ENCODE data around the gene ZNF81.
"Not testable (repeated sequence)": the region's sequence is repeated elsewhere in the genome, so short reads cannot be mapped to it uniquely, and the experiment has no call there.

ZNF81 gene

DNA sequence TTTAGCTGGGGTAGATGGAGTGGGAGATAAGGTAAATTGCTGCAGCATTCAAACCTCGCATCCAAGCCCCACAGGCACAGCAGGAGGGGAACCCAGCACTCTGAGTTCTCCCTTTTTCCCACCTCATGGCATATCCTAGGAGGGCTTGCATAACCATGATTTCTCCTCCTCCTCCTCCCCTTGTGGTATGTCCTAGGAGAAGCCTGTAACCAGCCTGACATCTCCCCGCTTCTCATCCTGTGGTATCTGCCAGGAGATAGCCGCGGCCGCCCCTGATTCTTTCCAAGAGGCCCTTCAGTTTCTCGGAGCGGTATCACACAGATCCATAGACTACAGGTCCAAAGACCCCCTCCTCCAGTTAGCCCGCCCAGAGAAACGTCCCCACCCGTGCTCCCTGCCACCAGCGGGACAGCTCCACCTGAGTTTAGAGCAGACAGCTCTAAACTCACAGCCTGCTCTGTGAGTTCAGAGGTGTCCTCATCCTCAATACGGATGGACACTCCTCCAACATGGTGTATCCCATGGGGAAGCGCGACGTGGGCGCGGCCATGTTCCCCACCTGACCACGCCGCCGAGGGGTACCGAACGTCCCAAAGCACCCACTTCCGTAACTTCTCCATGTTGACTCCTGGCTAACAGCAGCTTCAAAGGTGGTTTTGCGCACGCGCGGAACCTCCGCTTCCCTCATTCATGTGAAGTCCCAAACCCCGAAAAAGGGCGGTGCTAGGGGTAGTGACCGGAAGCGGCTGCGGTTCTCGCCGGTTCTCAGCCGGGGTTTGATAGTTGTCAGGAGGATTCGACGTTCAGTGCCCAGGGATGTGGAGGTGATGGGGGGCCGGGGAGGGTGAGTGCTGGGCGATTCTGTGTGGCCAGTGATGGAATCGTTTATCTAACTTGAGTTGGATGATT lies at the start of gene ZNF81:
Gene ZNF81, plus strand, starts transcription at position 739 of the 909 bp plus-strand sequence. CDS start 9,366 bp downstream, outside the sequence.
- DNase-seq (ENCODE audit: low read depth in 2 of 2, low spot score in 1 of 2), result peak; percentile 77 to 84

DNA sequence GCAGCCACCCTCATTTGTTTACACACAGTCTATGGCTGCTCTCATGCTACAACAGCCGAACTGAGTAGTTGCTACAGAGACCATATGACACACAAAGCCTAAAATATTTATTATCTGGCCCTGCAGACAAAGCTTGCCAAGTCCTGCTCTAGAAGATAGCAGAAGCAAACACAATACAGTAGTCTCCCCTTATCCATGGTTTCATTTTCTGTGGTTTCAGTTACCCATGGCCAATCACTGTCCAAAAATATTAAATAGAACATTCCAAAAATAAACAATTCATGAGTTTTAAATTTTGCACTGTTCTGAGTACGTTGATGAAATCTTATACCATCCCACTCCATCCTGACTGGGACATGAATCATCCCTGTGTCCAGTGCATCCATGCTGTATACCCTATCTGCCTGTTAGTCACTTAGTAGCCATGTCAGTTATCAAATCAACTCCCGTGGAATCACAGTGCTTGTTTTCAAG lies 40.2 kb upstream of the ZNF81 start:
- no peak for DNase-seq (ENCODE audit: low read depth in 2 of 2, low spot score in 1 of 2)

DNA sequence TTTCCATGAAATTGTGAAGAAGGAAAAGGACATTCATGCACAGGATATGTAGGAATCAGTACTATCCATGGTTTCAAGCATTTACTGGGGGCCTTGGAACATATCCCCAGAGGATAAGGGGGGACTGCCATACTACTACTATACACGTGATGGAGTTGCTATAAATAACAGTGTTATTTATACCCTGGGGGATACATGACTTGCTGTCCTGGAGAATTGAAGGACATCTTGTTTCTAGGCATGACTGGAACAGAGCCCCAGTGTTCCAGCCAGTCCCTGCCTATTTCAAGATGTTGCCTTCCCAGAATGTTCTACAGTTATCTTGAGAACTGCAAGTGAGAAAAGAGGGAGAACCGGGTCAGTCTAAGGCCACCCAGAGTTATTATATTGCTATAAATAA lies 39.6 kb upstream of the ZNF81 start:
- no peak for DNase-seq (ENCODE audit: low read depth in 2 of 2, low spot score in 1 of 2)

DNA sequence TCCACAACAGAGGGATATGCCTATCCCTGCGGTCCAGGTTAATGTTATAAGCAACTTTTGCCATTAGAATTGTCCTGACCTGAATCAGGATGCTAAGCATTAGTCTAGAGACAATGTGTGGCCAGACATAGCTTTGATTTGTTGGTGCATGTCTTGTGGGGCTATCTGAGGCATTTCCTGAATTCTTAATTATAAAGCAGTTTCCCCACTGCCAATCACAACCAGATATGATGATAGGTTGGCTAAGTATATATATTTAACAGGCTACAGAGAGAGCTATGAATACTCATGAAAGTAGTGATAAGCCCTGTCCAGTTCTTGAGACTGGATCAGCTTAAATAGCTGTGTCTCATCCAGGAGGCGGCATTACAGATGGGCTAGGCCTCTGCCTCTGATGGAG lies 37.8 kb upstream of the ZNF81 start:
- no peak for DNase-seq (ENCODE audit: low read depth in 2 of 2, low spot score in 1 of 2)

DNA sequence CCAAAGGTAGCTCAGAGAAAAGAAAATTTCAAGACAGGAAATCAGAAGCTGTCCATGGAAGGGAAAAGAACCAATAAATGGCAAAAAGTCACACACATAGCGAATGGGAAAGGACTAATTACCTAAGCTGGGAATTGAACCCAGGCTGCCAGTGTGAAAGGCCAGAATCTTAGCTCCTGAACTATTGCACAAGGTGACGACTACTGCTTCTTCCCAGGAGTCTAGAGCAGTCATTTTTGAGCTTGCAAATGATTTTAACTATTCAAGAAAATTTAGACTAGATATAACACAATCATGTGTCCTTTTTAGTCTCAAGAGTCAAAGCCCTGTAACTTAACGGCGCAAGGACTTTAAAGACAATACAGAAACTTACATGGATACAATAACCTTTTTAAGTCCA lies 34.1 kb upstream of the ZNF81 start:
- DNase-seq (ENCODE audit: low read depth in 2 of 2, low spot score in 1 of 2), result no peak

- DNase-seq (ENCODE audit: low read depth in 2 of 2, low spot score in 1 of 2), result not testable (repeated sequence)
Observed at GRCh38 chrX:47803103-47803502, 33.6 kb upstream of the ZNF81 start.

DNA sequence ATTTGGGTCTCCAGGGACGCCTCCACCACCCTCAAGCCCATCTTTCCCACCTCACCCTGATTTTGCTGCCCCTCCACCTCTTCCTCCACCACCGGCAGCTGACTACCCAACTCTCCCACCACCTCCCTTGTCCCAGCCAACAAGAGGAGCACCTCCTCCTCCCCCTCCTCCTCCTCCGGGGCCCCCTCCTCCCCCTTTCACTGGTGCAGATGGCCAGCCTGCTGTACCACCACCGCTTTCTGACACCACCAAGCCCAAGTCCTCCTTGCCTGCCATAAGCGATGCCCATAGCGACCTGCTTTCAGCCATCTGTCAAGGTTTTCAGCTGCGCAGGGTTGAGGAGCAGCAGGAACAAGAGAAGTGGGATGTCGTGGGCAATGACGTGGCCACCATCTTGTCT lies 32.4 kb upstream of the ZNF81 start:
- DNase-seq (ENCODE audit: low read depth in 2 of 2, low spot score in 1 of 2), result no peak

- not testable (repeated sequence) for DNase-seq (ENCODE audit: low read depth in 2 of 2, low spot score in 1 of 2)
Observed at GRCh38 chrX:47805844-47806243, 30.9 kb upstream of the ZNF81 start.

DNA sequence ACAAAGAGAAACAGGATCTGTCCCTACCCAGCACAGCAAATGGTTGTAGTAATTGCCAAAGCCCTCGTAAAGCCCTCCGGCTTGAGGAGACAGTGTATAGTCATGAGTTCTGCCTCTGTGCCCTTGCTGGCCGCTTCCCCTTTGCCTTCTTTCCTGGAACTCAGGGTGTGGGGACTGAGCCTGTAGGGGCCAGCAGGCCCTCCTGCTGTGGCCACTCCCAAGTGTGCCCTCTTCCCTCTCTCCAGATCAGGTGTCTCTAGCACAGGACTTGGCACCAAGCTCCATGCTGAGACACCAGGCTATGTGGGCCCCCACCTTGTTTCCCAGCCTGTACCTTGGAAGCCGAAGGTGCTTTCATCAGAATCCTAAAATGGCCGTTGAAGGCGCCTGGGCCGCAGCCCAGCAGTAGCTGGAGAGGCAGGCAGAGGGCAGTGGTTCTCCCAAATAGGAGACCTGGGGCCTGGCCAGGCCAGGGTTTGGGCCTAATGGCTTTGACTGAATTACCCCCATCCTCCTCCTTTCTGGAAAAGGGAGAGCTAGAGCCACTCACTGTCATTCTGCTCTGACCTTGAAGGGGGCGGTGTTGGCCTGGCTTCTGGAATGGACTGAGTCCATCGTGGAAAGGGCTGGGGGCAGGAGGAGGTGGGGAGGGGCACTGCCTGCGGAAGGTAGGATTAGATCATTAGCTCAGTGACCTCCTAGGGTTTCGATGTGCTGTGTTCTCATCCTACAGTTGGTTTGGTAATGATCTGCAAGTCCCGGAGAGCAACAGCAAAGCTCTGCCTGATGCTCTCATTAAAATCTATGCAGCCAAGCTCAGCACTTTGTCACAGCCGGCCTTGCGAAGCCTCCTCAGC lies 30.1 kb upstream of the ZNF81 start:
- DNase-seq (ENCODE audit: low read depth in 2 of 2, low spot score in 1 of 2), result not testable (repeated sequence)

DNA sequence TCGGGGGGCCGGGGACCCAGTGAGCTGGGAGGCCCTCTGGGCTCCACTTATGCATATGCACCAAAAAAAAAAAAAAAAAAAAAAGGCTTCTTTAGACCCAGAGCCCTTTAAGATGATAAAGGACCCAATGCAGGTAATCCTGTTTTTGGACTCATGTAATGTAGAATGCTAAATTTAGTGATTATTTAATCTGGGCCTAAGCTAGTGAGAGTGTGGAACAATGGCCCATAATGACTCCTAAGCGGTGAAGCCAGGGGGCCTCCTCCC lies 29.5 kb upstream of the ZNF81 start:
- not testable (repeated sequence) for DNase-seq (ENCODE audit: low read depth in 2 of 2, low spot score in 1 of 2)

GRCh38 chrX:47807548-47807947 lies 29.2 kb upstream of the ZNF81 start:
- no peak for DNase-seq (ENCODE audit: low read depth in 2 of 2, low spot score in 1 of 2)

- DNase-seq (ENCODE audit: low read depth in 2 of 2, low spot score in 1 of 2), result no peak
Observed at GRCh38 chrX:47808904-47809788, 27.6 kb upstream of the ZNF81 start.

GRCh38 chrX:47814851-47815250 lies 21.9 kb upstream of the ZNF81 start:
- DNase-seq (ENCODE audit: low read depth in 2 of 2, low spot score in 1 of 2), result no peak

DNA sequence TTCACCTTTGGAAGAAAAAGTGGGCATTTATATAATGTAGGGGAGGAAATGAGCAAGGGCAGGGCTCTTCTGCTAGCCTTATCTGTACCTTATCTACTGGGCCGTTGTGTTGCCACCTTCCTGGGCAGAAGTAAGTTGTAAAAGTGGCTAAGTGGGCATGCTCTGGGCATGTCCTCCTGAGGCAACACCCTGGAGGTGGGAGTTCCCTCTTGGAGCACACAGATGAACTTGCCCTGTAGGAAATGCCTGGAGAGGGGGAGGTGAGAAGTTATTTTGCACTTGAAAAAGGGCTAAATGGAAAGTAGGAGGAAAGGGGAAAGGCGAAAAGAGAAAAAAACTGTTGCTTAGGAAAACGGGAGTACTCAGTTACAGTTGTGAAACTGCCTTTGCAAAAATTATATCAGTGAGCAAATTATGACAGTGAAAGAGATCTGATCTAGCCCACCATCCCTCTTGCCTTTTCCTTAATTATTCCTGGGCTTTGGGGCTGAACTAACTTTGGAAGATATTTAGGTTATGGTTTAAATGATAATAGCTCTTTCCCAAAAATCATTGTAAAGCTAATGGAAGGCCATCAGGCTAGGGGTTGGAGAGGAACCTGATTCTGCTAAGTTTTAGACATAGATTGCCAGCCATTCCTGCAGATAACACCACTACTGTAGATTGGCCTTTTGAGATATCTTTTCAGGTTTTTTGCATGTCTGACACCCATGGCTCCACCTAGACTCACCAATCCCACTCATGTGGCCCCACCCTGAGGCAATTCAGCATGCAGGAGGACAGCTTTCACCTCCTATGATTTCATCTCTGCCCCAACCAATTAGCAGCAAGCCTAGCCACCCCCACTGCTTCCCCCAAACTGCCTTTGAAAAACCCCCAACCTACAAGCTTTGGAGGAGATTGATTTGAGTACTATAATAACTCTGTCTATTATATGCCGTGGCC lies 20.5 kb upstream of the ZNF81 start:
- DNase-seq (ENCODE audit: low read depth in 2 of 2, low spot score in 1 of 2), result no peak

DNA sequence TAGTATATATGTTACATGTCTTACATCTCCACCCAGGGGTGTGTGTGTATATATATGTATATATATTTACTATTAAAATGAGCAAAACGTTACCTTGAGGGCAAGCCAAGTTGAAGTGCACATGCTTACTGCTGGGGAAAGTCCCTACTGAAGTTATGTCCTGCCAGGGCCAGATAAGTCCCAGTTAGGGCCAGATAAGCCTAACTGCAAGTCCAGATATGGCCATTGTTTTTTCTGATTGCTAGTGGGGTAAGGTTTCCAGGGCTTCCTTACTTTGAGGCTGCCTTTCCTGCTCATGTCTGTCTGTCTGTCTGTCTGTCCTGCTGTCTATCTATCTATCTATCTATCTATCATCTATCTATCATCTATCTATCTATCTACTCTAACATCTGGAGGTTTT lies 19.3 kb upstream of the ZNF81 start:
- DNase-seq (ENCODE audit: low read depth in 2 of 2, low spot score in 1 of 2), result no peak

DNA sequence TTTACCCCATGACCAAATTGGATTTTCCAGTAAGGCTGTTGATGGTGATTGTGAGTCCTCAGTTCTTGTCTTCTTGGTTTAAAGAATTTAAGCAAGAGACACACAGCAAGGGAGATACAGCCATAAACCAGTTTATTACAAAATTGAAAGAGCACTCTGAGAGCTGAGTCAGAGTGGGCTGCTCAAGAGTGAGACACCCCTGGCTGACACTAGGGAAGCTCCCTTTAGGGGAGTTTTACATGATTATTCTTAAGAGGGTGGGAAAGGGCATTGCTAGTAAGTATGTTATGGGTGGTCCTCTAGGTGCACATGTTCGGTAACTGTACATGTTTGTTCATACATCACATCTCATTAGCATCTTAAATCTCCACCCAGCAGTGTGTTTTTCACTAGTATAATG lies 18.8 kb upstream of the ZNF81 start:
- DNase-seq (ENCODE audit: low read depth in 2 of 2, low spot score in 1 of 2), result no peak

DNA sequence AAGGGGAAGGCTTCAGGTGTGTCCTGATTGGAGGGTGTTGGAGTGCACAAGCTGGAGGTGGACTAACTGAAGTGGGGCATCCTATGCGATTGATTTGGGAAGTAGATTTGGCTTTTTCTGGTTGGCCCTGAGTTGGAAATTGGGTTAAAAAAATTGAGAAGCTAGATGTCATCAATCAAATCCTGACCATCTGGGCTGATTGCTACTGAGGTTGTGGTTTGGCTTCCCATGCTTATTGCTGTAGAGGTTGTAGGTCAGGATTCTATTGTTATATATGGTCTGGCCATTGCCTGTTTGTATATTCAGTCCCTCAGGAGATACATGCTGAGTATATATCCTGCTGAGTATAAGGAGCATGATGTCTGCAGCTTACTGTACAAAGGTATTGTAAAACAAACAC lies 7.7 kb upstream of the ZNF81 start:
- no peak for DNase-seq (ENCODE audit: low read depth in 2 of 2, low spot score in 1 of 2)

- peak; percentile 15 to 31 for DNase-seq (ENCODE audit: low read depth in 2 of 2, low spot score in 1 of 2)
Observed at GRCh38 chrX:47831788-47832187, 4.9 kb upstream of the ZNF81 start.

GRCh38 chrX:47838361-47838760 lies 1.7 kb downstream of the ZNF81 start:
- DNase-seq (ENCODE audit: low read depth in 2 of 2, low spot score in 1 of 2), result no peak

DNA sequence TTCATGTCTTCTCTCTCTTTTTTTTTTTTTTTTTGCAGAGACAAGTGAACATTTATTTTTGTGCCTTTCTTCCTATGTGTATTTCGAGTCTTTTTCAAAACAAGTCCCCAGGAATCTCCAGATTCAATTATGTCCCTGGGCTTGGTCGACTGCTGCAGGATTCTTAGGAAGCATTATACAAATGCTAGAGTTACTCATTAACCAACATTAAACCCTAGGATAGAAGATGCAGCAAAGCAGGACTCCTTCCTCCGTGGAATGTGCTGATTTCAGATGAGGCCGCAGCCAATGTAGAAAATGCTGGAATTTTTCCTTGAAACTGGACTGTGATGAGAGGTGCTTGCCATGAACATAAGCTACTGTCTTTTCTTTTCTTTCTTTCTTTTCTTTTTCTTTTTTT lies 3.4 kb downstream of the ZNF81 start:
- no peak for DNase-seq (ENCODE audit: low read depth in 2 of 2, low spot score in 1 of 2)
